Measurements from ENCODE around the gene UGT1A7. TPM values are rescaled to one million over a fixed set of nuclear protein-coding genes. Genes with fewer than 3 reads are reported as not detected.
"Not testable (repeated sequence)": the region's sequence is repeated elsewhere in the genome, so short reads cannot be mapped to it uniquely, and the experiment has no call there.

The UGT1A7 gene
- polyA plus RNA-seq (2014; cell fraction: cytosol; rRNA removed), result not detected in 2 replicates
- polyA plus RNA-seq (2014; cell fraction: nucleus; rRNA removed), result not detected in 2 replicates

DNA sequence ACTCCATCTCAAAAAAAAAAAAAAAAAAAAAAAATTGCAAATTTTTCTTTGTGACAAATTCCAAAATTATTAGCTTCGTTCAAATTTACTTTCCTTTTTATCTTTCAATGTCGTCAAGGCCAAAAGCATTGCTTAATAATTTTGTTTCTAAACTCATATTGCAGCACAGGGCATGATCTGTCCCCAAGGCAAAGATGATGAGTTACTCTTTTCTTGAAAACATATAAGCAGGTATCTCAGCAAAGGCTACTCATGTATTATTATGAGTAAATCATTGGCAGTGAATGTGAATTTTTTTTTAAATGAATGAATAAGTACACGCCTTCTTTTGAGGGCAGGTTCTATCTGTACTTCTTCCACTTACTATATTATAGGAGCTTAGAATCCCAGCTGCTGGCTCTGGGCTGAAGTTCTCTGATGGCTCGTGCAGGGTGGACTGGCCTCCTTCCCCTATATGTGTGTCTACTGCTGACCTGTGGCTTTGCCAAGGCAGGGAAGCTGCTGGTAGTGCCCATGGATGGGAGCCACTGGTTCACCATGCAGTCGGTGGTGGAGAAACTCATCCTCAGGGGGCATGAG is at the start of gene UGT1A7:
Gene UGT1A7, plus strand, starts transcription at position 381 of the 579 bp plus-strand sequence. Its CDS starts 37 bp downstream, at position 418.
- no peak for DNase-seq (ENCODE audit: low spot score)

DNA sequence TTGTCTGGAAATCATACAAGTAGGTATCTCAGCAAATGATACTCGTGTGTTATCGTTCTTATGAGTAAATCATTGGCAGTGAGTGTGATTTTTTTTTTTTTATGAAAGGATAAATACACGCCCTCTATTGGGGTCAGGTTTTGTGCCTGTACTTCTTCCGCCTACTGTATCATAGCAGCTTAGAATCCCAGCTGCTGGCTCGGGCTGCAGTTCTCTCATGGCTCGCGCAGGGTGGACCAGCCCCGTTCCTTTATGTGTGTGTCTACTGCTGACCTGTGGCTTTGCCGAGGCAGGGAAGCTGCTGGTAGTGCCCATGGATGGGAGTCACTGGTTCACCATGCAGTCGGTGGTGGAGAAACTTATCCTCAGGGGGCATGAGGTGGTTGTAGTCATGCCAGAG is 45.4 kb upstream of the UGT1A7 start, which contains the start of gene UGT1A10:
Gene UGT1A10, plus strand, starts transcription at position 143 of the 400 bp plus-strand sequence. Its CDS starts 75 bp downstream, at position 218.
- DNase-seq (ENCODE audit: low spot score), result not testable (repeated sequence)

DNA sequence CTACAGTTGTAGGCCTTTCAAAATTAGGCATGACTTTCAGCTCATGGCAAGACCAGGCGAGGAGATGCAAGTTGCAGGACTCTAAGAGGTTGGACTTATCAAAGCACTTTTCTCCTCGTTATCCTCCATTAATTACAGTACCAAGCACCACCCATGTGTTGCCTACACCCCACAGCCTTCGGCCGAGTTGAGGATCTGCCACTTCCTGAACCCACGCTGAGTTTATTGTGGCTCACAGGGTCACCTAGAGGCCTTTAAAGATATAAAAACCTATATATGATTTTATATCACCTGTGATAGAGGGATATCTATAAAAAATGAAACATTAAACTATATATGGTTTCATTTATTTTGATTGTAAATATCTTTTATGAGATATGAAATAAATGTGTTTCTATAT is 42.9 kb upstream of the UGT1A7 start:
- DNase-seq (ENCODE audit: low spot score), result no peak

DNA sequence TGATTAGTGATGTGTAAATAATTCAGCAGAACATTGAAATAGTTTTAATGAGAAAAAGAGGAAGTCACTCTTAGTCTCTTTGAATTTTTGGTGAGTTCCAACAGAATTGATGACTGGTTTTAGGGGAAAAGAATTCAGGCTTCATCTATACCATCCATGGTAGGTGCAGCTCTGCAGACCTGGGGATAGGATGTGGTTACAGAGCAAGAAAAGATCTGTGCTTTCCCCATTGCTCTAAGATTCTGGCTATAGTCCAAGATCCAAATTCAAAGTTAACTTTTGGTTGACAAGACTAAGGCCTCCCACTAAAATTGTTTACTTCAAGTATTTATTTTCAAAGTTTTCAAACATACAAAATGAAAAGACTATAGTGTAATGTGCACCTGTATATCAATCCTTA is 41.8 kb upstream of the UGT1A7 start:
- DNase-seq (ENCODE audit: low spot score), result no peak

DNA sequence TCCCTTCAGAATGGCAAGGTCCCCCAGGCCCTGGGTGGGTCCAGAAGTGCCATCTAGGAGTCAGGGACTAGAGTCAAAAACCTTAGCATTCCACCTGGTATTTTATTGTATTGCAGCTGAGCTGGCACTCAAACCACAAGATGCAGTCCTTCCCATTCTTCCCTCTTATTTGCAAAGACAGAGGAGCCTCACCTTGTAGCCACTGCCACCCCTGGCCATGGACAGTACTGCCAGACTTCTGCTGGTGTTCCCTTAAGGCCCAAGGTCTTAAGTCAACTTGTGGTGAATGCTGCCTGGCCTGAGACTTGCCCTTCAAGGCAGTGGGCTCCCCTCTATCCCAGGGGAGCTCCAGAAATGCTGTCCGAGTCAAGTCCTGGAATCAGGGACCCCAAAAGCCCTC is 38.6 kb upstream of the UGT1A7 start:
- peak; percentile 3 for DNase-seq (ENCODE audit: low spot score)

DNA sequence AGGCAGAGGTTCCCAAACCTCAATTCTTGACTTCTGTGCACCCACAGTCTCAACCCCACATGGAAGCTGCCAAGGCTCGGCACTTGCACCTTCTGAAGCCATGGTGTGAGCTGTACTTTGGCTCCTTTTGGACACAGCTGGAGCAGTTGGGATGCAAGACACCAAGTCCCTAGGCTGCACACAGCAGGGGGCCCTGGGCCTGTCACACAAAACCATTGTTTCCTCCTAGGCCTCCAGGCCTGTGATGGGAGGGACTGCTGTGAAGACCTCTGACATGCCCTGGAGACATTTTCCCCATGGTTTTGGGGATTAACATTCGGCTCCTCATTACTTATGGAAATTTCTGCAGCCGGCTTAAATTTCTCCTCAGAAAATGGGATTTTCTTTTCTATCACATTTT is 35.7 kb upstream of the UGT1A7 start:
- not testable (repeated sequence) for DNase-seq (ENCODE audit: low spot score)

DNA sequence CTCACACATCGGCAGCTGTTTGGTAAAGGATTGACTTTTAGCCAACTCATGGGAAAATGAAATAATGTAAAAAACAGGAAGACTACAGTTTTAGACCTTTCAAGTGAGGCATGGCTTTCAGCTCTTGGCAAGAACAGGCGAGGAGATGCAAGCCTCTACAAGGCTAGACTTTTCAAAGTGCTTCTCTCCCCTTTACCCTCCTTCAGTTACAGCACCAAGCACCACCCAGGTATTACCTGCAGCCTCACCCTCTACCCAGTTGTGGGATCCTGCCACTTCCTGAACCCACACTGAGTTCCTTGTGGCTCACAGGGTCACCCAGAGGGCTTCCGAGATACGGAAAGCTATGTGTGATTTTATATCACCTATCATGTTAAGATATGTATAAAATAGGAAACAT is 30.7 kb upstream of the UGT1A7 start:
- DNase-seq (ENCODE audit: low spot score), result no peak

DNA sequence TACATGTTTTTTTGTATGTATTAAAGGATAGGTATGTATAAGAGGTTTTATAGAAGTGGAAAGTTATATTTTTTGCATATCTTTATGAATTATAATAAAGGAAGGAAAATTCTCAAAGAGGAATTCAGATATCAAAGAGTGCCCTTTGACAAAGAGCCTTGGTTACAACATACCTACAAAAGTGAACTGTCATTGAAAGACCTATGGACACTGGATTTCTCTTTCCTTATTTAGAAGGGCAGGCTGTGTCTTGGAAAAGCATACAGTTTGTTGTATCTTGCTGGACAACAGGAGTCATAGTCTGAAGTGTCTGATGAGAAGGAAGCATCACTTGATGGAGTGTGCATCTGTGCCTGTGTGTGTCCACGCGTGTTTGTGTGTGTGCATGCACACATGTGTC is 30.3 kb upstream of the UGT1A7 start:
- DNase-seq (ENCODE audit: low spot score), result no peak

DNA sequence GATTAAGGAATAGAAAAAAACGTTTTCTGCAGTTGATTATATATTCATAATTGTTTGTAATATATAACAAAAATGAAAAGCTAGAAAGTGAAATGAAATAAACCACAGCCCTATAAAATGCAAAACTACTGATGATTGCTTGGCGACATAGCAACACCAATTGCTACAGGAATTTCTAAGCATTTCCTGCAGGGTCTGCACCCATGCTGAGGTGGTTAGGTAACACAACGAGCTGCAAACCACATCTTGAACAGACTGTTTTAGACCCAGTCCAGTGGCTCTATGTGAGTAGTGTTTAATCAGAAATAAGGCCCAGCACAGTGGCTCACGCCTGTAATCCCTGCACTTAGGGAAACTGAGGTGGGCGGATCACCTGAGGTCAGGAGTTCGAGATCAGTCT is 27.2 kb upstream of the UGT1A7 start:
- DNase-seq (ENCODE audit: low spot score), result no peak

DNA sequence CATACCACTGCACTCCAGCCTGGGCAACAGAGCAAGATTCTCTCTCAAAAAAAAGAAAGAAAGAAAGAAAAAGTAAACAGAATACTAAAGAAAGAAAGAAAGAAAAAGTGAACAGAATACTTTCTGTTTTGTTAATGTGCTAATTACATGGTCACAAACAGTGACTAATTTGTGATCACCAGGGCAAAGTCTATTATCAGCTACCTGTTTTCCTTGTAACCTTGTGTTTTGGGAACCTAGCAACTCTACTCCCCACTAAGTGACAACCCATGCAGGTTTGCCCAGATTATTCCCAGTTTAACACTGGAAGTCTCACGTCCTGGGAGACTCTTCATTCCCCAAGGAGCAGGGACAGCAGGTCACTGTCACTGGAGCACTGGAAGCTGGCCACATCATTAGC is 26.7 kb upstream of the UGT1A7 start:
- no peak for DNase-seq (ENCODE audit: low spot score)

DNA sequence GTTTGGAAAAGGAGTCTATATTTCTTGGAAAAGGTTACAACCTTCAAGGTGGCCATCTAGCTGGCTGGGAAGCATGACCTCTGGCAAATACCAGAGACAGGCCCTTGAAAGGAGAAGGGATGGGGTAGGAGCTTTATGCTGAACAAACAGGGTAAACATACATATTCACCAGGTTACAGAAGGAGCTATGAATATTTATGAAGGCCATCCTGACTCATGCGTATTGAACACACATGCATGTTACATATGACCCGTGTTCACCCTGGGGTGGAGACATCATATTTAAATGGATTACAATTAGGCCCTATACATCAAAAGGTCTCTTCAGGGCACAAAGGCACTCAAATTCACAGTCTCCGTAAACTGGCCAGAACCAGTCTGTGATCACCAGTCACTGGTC is 25.8 kb upstream of the UGT1A7 start:
- not testable (repeated sequence) for DNase-seq (ENCODE audit: low spot score)

DNA sequence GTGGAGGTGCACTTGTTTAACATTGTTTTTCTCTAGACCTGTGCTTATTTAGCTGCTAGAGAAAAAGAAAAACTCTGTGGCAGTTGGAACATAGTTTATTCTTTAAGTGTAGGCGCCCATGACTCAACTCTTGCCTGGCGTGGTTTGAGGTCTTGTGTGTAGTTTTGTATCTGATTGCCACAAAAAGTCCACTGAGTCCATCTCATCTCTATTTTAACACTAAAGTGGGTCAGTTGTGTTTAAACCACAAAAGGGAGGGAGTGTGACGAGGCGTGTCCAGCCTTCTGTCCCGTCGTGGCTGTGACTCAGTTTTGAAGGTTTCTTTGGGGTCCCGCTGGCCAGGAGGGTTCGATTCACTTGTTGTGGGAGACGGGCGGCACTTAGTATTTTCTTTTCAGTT is 25.3 kb upstream of the UGT1A7 start:
- no peak for DNase-seq (ENCODE audit: low spot score)

DNA sequence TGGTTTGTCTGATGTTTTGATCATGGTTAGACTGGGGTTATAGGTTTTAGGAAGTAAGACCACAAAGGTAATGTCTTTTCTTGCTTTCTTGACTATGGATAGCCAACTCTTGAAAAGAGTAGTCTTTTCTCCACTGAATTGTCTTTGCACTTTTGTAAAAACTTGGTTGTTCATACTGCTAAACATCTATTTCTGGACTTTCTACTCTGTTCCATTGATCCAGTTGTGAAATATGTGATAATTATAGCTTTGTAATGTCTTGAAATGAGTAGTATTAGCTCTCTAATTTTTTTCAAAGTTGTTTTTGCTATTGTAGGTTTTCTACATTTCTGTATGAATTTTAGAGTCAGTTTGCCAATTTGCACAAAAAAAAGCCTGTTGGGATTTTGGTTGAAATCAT is 23.1 kb upstream of the UGT1A7 start:
- DNase-seq (ENCODE audit: low spot score), result no peak

DNA sequence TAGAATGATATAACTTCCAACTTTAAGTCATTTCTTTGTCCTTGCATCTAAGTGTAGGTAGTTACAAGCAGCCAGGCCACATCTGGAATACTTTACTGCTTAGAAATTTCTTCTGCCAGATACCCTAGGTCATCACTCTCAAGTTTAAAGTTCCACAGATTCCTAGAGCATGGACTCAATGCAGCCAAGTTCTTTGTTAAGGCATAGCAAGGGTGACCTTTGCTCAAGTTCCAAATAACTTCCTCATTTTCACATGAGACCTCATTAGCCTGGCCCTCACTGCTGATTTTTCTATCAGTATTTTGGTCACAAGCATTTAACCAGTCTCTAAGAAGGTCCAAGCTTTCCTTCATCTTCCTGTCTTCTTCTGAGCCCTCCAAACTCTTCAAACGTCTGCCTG is 17.8 kb upstream of the UGT1A7 start:
- no peak for DNase-seq (ENCODE audit: low spot score)

DNA sequence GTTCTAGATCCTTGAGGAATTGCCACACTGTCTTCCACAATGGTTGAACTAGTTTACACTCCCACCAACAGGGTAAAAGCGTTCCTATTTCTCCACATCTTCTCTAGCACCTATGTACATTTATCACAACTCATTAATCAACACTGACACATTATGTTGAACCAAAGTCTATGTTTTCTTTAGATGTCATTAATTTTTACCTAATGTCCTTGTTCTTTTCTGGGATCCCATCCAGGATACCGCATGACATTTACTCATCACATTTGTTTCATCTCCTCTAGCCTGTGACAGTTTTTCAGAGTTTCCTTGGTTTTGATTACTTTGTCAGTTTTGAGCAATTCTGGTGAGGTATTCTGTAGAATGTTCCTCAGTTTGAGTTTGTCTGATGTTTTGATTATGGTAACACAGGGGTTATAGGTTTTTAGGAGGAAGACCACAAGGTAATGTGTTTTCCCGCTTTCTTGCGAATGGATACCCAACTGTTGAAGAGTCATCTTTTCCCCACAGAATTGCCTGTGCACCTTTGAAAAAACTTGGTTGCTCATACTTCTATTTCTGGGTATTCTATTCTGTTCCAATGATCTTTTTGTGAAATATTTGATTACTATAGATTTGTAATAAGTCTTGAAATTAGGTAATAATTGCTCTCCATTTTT is 13.0 kb upstream of the UGT1A7 start:
- DNase-seq (ENCODE audit: low spot score), result no peak

DNA sequence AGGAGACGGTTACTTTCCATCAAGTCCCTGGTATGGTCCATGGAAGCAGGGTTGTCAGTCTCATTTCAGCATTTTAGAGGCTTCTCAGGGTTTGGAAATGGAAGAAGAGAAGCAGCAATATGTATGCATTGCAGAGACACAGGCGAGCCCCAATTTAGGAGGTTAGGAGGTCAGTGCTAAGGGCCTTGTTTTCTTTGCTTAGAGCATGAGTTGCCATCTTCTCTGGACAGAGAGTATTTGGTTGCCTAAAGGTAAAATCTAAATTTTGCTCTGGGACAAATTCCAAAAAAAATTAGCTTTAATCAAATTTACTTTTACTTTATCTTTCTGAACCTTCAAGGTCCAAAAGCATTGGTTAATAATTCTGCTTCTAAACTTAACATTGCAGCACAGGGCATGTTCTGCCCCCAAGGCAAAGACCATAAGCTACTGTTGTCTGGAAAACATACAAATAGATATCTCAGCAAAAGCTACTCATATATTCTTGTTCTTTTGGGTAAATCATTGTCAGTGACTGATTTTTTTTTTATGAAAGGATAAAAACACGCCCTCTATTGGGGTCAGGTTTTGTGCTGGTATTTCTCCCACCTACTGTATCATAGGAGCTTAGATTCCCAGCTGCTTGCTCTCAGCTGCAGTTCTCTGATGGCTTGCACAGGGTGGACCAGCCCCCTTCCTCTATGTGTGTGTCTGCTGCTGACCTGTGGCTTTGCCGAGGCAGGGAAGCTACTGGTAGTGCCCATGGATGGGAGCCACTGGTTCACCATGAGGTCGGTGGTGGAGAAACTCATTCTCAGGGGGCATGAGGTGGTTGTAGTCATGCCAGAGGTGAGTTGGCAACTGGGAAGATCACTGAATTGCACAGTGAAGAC is 10.2 kb upstream of the UGT1A7 start, which contains the start of gene UGT1A9:
Gene UGT1A9, plus strand, starts transcription at position 609 of the 872 bp plus-strand sequence. Its CDS starts 37 bp downstream, at position 646.
- no peak for DNase-seq (ENCODE audit: low spot score)

DNA sequence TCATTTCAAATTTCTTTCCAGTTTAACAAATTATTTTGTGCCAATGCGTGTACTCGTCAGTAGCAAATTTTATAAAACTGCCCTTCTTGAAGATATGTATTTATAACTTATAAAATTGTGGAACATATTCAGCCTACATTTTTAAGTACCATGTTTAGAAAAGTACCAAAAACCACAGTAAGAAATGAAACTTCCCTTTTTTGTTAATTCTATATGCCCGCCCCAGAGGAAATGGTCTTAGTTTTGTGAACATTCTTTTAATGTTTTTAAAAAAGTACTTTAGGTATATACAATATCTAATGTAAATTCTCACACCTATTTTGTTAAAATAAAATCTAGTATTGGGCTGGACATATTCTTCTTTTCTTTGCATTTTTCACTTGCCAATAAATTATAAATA is 8.8 kb upstream of the UGT1A7 start:
- DNase-seq (ENCODE audit: low spot score), result no peak

DNA sequence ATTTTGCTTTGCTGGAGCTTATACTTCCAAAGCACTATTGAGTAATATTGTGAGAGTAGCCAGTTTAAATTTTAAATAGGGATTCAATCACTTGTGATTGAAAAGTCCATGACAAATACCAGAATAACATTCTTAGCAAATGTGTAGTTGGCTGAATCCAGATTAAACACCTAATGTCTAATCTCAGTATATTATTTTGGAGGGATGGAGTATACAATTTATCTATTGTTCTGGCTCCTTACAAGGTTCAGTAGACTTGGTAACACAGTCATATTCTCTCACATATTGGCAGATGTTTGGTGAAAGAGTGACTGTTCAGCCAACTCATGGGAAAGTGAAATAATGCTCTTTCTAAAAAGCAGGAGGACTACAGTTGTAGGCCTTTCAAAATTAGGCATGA is 7.8 kb upstream of the UGT1A7 start:
- DNase-seq (ENCODE audit: low spot score), result no peak

DNA sequence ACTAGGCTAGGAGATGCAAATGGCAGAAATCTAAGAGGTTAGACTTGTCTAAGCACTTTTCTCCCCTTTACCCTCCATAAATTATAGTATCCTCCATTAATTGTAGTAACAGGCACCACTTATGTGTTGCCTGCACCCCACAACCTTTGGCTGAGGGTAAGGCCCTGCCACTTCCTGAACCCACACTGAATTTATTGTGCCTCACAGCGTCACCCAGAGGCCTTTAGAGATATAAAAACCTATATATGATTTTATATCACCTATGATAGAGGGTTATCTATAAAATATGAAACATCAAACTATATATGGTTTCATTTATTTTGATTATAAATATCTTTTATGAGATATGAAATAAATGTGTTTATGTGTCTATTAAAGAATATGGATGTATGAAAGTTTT is 7.4 kb upstream of the UGT1A7 start:
- no peak for DNase-seq (ENCODE audit: low spot score)

DNA sequence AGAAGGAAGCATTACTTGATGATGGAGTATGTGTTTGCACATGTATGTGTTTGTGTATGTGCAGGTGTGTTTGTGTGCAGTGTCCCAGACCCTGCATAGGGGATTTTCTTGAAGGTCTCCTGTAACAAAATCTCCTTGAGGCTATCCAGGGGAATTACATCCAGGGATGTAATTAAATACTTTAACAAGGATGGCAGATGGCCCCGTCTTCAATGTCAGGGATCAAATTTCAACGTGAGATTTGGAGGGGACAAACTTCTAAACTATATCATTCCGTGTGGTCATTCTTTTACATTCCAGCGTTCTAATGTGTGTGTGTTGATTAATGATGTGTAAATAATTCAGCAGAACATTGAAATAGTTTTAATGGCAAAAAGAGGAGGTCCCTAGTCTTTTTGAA is 6.7 kb upstream of the UGT1A7 start:
- peak; percentile 36 for DNase-seq (ENCODE audit: low spot score)

DNA sequence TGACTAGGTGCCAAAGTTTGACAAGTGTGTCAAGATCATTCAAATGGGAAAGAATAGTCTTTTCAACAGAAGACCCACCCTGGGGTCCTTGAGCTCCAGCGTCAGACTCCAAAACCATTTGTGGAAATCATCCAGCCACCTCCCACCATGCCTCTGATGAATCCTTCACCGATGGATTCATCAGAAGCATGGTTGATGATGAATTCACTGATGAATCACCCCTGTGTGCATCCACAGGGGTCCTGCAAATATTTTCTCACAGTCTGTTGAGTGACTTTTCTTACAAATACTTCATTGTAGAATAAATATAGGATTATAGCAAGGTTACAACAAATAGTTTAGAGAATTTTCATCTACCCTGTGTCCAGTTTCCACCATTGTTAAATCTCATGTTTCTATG is 5.7 kb upstream of the UGT1A7 start:
- no peak for DNase-seq (ENCODE audit: low spot score)

DNA sequence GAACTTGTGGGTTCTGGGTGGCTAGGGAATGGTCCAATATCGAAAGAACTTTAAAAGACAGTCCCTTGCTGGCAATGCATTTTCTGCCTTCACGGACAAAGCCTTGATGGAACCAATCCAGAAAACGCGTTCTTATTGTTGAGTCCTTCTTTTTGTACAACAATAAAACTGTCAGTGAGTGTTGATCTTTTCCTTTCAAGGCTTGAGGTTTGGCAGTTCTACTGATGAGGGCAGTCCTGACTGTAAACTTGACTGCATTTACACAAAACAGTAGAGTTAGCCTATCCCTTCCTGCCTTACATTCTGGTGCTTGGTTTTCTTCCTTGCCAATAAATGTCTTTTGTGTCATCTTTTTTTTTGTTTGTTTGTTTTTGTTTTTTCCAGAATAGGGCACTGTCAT is 2.5 kb upstream of the UGT1A7 start:
- DNase-seq (ENCODE audit: low spot score), result no peak
